H54 (cell line): ENCODE results near the gene LY86.
A peak's percentile ranks its signal among the peaks of the same experiment; 100 is the strongest.

ENCODE experiments used
- DNase-seq: peaks from one replicate; pipeline ENCODE4 v3.0.0; 2011; ENCODE audit warnings: low spot score, mixed read lengths; ENCODE audit not compliant: insufficient read length
- FAIRE-seq: peaks from 3 replicates; lab custom pipeline; 2011; peaks lifted over from hg19 to GRCh38; lab: Jason Lieb, UNC
- POLR2A ChIP-seq: IDR thresholded peaks from 2 replicates; pipeline ENCODE4 v1.6.1; 2011; ENCODE audit warnings: low read depth, mild to moderate bottlenecking, low read length

The LY86 gene

GRCh38 chr6:6674872-6675271, 86.4 kb downstream of the LY86 start:
- no peak for FAIRE-seq
- no peak for TF ChIP-seq POLR2A
- DNase-seq, result no peak

GRCh38 chr6:6676910-6677441, 88.5 kb downstream of the LY86 start:
- DNase-seq (peak; percentile 51), FAIRE-seq (peak; percentile 58)
- TF ChIP-seq POLR2A, result no peak

- no peak for TF ChIP-seq POLR2A
- DNase-seq, result peak; percentile 50
- FAIRE-seq, result no peak
Observed at GRCh38 chr6:6678185-6678671, 89.7 kb downstream of the LY86 start.

DNA sequence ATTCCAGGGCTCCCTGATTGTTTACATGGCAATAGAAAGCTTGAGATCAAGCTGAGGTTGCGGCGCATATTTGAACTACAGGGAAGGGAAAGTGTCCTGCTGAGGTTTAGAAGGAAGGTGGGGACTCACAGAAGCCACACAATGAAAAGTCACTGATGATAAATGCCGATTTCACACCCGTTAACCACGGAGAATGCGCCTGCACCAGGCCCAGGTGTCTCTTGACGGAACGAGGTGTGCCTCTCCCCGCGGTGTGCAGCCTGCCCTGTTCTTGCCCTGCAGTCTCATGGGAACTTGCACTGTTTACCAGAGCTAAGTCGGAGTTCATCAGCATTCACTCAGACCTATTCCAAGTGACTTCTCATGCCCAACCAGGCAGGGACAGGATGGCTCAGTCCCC, 90.3 kb downstream of the LY86 start:
- no peak for FAIRE-seq
- DNase-seq, result no peak
- TF ChIP-seq POLR2A, result no peak

DNA sequence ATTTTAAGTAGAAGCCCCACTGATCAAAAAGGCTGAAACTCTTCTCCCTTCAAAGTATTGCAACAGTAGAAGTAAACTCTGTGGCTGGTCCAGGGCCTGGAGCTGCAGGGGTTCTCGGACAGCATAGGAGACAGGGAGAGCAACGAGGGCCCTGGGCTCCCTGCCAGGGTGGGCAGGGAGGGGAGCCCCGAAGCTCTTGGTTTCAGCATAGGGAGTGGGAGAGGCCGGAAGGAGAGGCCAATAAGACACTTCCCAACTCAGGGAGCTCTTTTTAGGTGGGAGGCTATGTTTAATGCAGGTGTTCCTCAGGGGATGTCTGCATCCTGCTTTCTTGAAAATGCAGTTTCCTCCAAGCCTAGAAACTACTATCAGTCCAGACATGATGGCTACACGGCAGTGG, 91.1 kb downstream of the LY86 start:
- FAIRE-seq (no peak), DNase-seq (no peak)
- TF ChIP-seq POLR2A, result no peak

- FAIRE-seq (no peak), DNase-seq (no peak)
- no peak for TF ChIP-seq POLR2A
Observed at GRCh38 chr6:6680526-6680925, 92.0 kb downstream of the LY86 start.

GRCh38 chr6:6681075-6681849, 92.7 kb downstream of the LY86 start:
- no peak for FAIRE-seq
- no peak for TF ChIP-seq POLR2A

GRCh38 chr6:6682225-6682624, 93.7 kb downstream of the LY86 start:
- no peak for TF ChIP-seq POLR2A
- FAIRE-seq, result no peak
- DNase-seq, result no peak

More at GRCh38 chr6:6681075-6681849, 92.7 kb downstream of the LY86 start:
- no peak for DNase-seq

- no peak for TF ChIP-seq POLR2A
- DNase-seq (no peak), FAIRE-seq (no peak)
Observed at GRCh38 chr6:6683969-6684833, 95.7 kb downstream of the LY86 start.

DNA sequence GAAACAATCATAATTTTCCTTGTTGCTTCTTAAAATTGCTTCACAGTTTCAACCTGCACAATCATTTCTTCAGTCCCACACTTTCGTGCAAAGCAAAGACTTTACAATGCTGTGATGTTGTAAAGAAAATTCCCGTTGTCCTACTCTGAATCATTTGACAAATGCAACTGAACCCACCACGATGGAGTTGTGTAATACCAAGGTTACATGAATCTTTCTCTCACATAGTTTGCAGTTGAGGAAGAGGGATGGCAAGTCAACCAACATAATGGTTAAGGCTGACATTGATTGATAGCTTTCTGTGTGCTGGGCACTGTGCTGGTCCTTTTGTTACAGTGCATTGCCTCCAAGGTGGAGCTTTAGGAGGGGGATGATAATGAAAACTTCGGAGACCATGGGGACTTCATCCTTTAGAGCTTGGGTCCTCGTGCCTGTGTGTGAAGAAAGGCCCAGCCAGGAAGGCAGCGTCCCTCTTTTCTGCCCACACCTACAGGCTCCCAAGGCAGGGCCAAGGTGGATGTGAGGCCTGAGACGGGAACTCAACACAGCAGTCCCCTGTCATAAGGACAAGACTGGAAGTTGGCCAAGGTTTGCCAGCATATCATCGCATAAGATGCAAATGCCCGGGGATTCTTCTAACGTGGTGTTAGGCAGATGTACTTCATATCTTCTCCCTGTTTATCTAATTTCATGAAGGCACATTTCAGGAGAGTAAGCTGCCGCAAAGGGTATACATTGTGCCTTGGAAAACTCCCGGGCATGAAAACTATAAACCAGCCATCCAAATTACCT, 96.9 kb downstream of the LY86 start:
- DNase-seq (no peak), FAIRE-seq (no peak)
- no peak for TF ChIP-seq POLR2A

DNA sequence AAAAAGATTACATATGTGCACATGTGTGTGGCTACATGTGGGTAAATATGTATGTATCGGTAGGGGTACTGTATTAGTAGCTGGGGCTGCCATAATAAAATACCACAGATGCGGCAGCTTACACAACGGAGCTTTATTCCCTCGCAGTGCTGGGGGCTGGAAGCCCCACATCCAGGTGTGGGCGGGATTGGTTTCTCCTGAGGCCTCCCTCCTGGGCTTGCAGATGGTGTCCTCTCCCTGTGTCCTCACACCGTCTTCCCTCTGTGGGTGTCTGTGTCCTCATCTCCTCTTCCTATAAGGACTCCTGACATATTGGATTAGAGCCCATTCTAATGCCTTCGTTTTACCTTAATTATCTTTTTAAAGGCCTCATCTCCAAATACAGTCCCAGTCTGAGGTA, 97.7 kb downstream of the LY86 start:
- FAIRE-seq (no peak), DNase-seq (no peak)
- no peak for TF ChIP-seq POLR2A

- FAIRE-seq (peak; percentile 98), DNase-seq (peak; percentile 93)
Observed at GRCh38 chr6:6686748-6687601, 98.5 kb downstream of the LY86 start.

More at GRCh38 chr6:6686748-6687601, 98.5 kb downstream of the LY86 start:
- peak; percentile 41; the same call in 1 of the 2 replicates for TF ChIP-seq POLR2A
